OCI-LY7 (cell line): ENCODE measurements around the gene PRSS56. TPM values are rescaled to one million over a fixed set of nuclear protein-coding genes. Genes with fewer than 3 reads are reported as not detected.

ENCODE experiments used
- Bru-seq: library from RNA; stranded (reverse); fragments of 400-500 nt; gene quantifications from one replicate; lab custom pipeline; 2021; lab: Mats Ljungman, UMichigan
- BruChase-seq, 2 experiments: library from RNA; stranded (reverse); fragments of 400-500 nt; gene quantifications; one replicate each; lab custom pipeline; 2021; lab: Mats Ljungman, UMichigan
- BruUV-seq: library from RNA; stranded (reverse); fragments of 400-500 nt; replicated peaks from 2 replicates; lab custom pipeline; 2021; lab: Mats Ljungman, UMichigan
- CTCF ChIA-PET: fragments of 300-600 bp; sonication (Branson Sonifier 250); formaldehyde crosslinking; loops from one replicate; lab custom pipeline; 2022; ENCODE audit warnings: antibody characterized with exemption; ENCODE audit not compliant: unreplicated experiment; lab: Charles Lee
- POLR2A ChIA-PET: fragments of 300-600 bp; sonication (Branson Sonifier 250); formaldehyde crosslinking; loops from one replicate; lab custom pipeline; 2022; ENCODE audit warnings: antibody characterized with exemption; lab: Charles Lee
- DNase-seq: peaks from one replicate; pipeline ENCODE4 v3.0.0-alpha.2; 2015; ENCODE audit warnings: low spot score
- H2AFZ ChIP-seq: fragments of 200-600 bp; sonication (generic), shearing (Covaris generic); 2 replicates; pipeline ENCODE4 v1.6.1; 2014; ENCODE audit warnings: mild to moderate bottlenecking, antibody characterized with exemption, low read length, moderate library complexity
- H3K27ac ChIP-seq: fragments of 200-600 bp; sonication (generic); 2 replicates; pipeline ENCODE4 v1.5.1; 2014; ENCODE audit warnings: mixed run types, low read depth, mild to moderate bottlenecking, moderate library complexity, low read length, inconsistent platforms; ENCODE audit not compliant: poor library complexity, severe bottlenecking
- H3K36me3 ChIP-seq: fragments of 200-600 bp; sonication (generic); 2 replicates; pipeline ENCODE4 v1.6.1; 2014; ENCODE audit warnings: mild to moderate bottlenecking, antibody characterized with exemption, low read length, moderate library complexity, mixed read lengths; ENCODE audit not compliant: insufficient read depth
- H3K4me1 ChIP-seq: fragments of 200-600 bp; sonication (generic); 2 replicates; pipeline ENCODE4 v1.5.1; 2014; ENCODE audit warnings: mild to moderate bottlenecking, low read length; ENCODE audit not compliant: insufficient read depth, poor library complexity, severe bottlenecking
- H3K4me2 ChIP-seq: fragments of 200-600 bp; sonication (generic); 2 replicates; pipeline ENCODE4 v1.6.1; 2014; ENCODE audit warnings: mild to moderate bottlenecking, low read length
- H3K4me3 ChIP-seq: fragments of 200-600 bp; sonication (generic); 2 replicates; pipeline ENCODE4 v1.5.1; 2014; ENCODE audit warnings: mild to moderate bottlenecking, low read depth, low read length; ENCODE audit not compliant: poor library complexity, severe bottlenecking
- H3K79me2 ChIP-seq: fragments of 200-600 bp; sonication (generic); 2 replicates; pipeline ENCODE4 v1.6.1; 2016; ENCODE audit warnings: low read depth, mild to moderate bottlenecking, low read length, moderate library complexity, mixed read lengths; ENCODE audit not compliant: insufficient read depth
- H3K9me2 ChIP-seq: fragments of 200-600 bp; sonication (generic); 2 replicates; pipeline ENCODE4 v1.6.1; 2016; ENCODE audit warnings: mild to moderate bottlenecking, low read length, mixed read lengths; ENCODE audit not compliant: insufficient read depth
- H3K9me3 ChIP-seq: fragments of 200-600 bp; sonication (generic); 2 replicates; pipeline ENCODE4 v1.6.1; 2014; ENCODE audit warnings: mild to moderate bottlenecking, mixed run types, low read length, mixed read lengths
- H4K20me1 ChIP-seq: fragments of 200-600 bp; sonication (generic); 2 replicates; pipeline ENCODE4 v1.6.1; 2014; ENCODE audit warnings: mild to moderate bottlenecking, antibody characterized with exemption, low read length, moderate library complexity, mixed read lengths; ENCODE audit not compliant: insufficient read depth
- EZH2phosphoT487 ChIP-seq: fragments of 200-600 bp; sonication (generic); IDR thresholded peaks from 2 replicates; pipeline ENCODE4 v1.6.1; 2018; ENCODE audit warnings: low read depth, borderline replicate concordance, mild to moderate bottlenecking, mixed run types, antibody characterized with exemption, low read length, moderate library complexity, mixed read lengths
- intact Hi-C: fragments of 100-400 bp; cut with micrococcal nuclease; formaldehyde crosslinking; loops from one replicate; pipeline ENCODE4 v1.10.0; 2022; ENCODE audit not compliant: unreplicated experiment
- long read RNA-seq: library from polyadenylated mRNA; stranded (forward); transcript quantifications from one replicate; pipeline ENCODE4 v2.0.0, GENCODE V29; 2022
- total RNA-seq, 2 experiments: library from RNA; depleted of rRNA in 1 of 2; stranded (reverse); fragments of >200 nt in 1 of 2; shearing (Covaris generic) in 1 of 2; gene quantifications; 2 replicates each; pipeline ENCODE4 v1.2.3, GENCODE V29; 2014 to 2022
- TF ChIP-seq, protein P1 (sequence below): fragments of 200-600 bp; sonication (generic); conservative IDR thresholded peaks from 2 replicates; pipeline ENCODE4 v1.5.1; 2014; ENCODE audit warnings: mild to moderate bottlenecking, antibody characterized with exemption, low read length, moderate library complexity, mixed read lengths

Gene PRSS56
- total RNA-seq (2014; rRNA removed; shearing (Covaris generic)): not detected in 2 replicates
- not detected in 2 replicates for total RNA-seq (2022)
- not detected for Bru-seq, nascent RNA
- BruChase-seq, experiment 1, labeled RNA remaining after a 6-hour chase: not detected
- not detected for BruChase-seq, experiment 2, labeled RNA remaining after a 2-hour chase
- long read RNA-seq: 0 reads

DNA sequence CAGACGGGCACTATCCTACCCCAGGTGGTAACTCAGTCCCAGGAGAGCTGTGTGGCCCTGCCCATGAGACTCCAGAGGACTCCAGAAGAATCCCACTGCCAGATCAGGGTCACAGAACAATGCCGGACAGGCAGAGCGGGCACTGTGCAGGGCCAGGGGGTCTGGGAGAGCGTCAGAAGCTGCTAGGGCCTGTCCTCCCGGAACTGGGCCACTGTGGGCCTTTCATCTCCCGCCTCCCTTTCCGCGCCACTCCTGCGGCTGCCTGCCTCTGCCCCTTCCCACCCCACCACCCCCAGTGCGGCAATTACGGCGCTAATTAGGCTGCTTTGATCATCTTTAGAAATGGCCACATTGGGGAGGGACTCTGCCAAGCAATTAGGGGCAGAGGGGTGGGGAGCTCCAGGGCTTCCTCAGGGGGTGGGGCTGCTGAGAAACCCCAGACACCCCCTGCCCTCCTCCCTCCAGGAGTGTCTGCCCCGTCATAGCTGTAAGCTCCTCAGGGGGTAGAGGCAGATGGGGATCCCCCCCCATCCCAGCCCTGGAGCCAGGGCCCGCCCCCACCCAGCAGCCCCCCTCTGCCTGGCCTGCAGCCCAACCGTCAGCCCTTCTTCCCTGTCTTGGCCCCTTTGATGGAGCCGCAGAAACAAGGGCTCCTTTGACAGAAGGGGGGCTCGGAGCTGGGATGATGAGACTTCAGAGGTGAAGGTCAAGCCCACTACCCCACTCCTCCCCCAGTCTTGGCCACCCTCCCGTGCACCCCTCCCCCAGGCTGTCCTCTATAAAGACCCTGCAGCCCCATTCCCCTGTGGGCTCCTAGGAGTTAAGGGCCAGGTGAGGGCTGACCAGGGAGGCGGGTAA lies at the start of gene PRSS56:
Gene PRSS56 (plus strand): TSS at position 808 of the 858 bp plus-strand sequence. CDS start 211 bp downstream, outside the sequence.
- intact Hi-C loops: loop anchor here (5.0 to 10.0 kb wide), 2 partner anchors 155 to 193 kb away; no protein-coding TSS in a partner anchor
- no peaks in the 10 kb centered on the region for H3K79me2 ChIP-seq
- no peak within 1 kb of the TSS for H3K4me2 ChIP-seq
- no TSS peak for BruUV-seq
- no peaks in the 10 kb centered on the region for H3K9me3 ChIP-seq
- no peaks in the 10 kb centered on the region for H3K4me1 ChIP-seq
- H3K4me3 ChIP-seq: no peak within 1 kb of the TSS
- H2AFZ ChIP-seq: no peak within 1 kb of the TSS
- no peaks in the 10 kb centered on the region for H3K36me3 ChIP-seq
- no peak for DNase-seq
- TF ChIP-seq, protein P1, sequence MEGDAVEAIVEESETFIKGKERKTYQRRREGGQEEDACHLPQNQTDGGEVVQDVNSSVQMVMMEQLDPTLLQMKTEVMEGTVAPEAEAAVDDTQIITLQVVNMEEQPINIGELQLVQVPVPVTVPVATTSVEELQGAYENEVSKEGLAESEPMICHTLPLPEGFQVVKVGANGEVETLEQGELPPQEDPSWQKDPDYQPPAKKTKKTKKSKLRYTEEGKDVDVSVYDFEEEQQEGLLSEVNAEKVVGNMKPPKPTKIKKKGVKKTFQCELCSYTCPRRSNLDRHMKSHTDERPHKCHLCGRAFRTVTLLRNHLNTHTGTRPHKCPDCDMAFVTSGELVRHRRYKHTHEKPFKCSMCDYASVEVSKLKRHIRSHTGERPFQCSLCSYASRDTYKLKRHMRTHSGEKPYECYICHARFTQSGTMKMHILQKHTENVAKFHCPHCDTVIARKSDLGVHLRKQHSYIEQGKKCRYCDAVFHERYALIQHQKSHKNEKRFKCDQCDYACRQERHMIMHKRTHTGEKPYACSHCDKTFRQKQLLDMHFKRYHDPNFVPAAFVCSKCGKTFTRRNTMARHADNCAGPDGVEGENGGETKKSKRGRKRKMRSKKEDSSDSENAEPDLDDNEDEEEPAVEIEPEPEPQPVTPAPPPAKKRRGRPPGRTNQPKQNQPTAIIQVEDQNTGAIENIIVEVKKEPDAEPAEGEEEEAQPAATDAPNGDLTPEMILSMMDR: no peak
- TF ChIP-seq EZH2phosphoT487: no peak
- ChIA-PET POLR2A (no interaction called here), CTCF (interaction anchor here (0.5 kb wide), 1 partner anchor 49 kb away, joined by 3 read pairs; no protein-coding TSS in a partner anchor)
- no peaks in the 10 kb centered on the region for H4K20me1 ChIP-seq
- H3K27ac ChIP-seq: no peak within 1 kb of the TSS
- no peaks in the 10 kb centered on the region for H3K9me2 ChIP-seq

DNA sequence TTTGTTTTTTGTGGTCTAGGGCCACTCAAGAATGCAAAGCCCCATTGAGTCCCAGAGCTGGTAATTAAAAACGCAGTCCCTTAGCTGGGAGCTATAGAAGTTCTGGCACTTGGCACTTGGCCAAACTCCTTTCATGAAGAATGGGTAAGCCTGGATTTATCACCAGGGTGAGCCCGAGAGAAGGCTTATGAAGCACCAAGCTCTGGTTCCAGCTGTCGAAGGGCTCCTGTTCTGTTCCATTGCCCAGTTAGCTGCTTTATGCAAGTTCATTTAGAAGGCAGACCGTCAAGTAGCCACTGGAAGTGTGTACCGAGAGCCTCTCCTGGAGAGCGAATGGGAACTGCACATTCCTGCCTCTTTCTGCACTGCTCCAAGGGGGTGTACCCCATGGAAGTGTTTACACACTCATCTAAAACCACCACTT lies 46.7 kb upstream of the PRSS56 start:
- no peaks in the 10 kb centered on the region for H3K9me2 ChIP-seq
- H3K9me3 ChIP-seq: peaks cover 8% of the 10 kb centered on the region; the same call in 1 of the 2 replicates
- H3K79me2 ChIP-seq: no peaks in the 10 kb centered on the region
- no peaks in the 10 kb centered on the region for H3K36me3 ChIP-seq
- ChIA-PET CTCF (no interaction called here), POLR2A (interaction anchor here (1.4 kb wide), 1 partner anchor 9 kb away, joined by 5 read pairs; no protein-coding TSS in a partner anchor)
- H3K4me1 ChIP-seq: peaks cover 6% of the 10 kb centered on the region
- DNase-seq: no peak
- no peak overlapping the region for H2AFZ ChIP-seq
- H3K27ac ChIP-seq: no peak overlapping the region
- no peak overlapping the region for H3K4me2 ChIP-seq
- BruUV-seq: no TSS peak
- intact Hi-C loops: no loop called here
- TF ChIP-seq, protein P1: no peak
- no peak for TF ChIP-seq EZH2phosphoT487
- no peak overlapping the region for H3K4me3 ChIP-seq
- no peaks in the 10 kb centered on the region for H4K20me1 ChIP-seq
